Measurements from ENCODE around the gene ITGA3.

Gene ITGA3

DNA sequence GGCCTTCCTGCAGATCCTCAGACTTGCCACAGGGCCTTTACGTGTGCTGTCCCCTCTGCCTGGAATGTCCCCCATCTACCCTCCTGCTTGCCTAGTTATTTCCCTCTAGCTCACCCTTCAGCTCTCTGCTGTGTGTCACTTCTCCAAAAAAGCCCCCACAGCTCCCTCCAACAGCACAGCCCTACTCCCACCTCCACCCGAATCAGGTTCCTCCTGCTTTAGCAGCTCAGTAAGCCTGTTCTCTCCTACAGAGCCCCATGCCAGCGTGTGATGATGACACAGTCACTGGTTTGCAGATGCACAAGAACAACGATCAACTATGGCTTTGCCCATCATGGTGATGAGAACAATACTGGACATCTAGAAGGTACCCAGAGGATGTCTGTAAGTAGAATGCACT lies 81.1 kb downstream of the ITGA3 start:
- no peaks in the 10 kb centered on the region for H3K27me3 ChIP-seq (ENCODE audit: insufficient read depth, low read length, poor library complexity, severe bottlenecking)
- H3K79me2 ChIP-seq (ENCODE audit: insufficient read depth, low read length): peaks cover 33% of the 10 kb centered on the region
- no peaks in the 10 kb centered on the region; the same call in 1 of the 2 replicates for H3F3A ChIP-seq (ENCODE audit: low read depth)
- no peaks in the 10 kb centered on the region for H3K9me3 ChIP-seq (ENCODE audit: insufficient read depth, low read depth, low read length)
- H3K4me3 ChIP-seq (ENCODE audit: low read length, poor library complexity, severe bottlenecking): no peak overlapping the region
- H3K9me2 ChIP-seq (replicated peaks; ENCODE audit: low read depth, low read length): no peaks in the 10 kb centered on the region
- no peak overlapping the region for H3K4me2 ChIP-seq (ENCODE audit: low read depth, low read length, poor library complexity, severe bottlenecking)
- H3K9ac ChIP-seq (ENCODE audit: low read depth, low read length, poor library complexity, severe bottlenecking): no peak overlapping the region
- peaks cover 29% of the 10 kb centered on the region for H3K4me1 ChIP-seq (ENCODE audit: insufficient read depth, low read length, poor library complexity, severe bottlenecking)
- no peak overlapping the region for H2AFZ ChIP-seq (ENCODE audit: low read length)
- TF ChIP-seq EZH2phosphoT487 (IDR thresholded peaks at IDR 0.05; ENCODE audit: borderline replicate concordance): no peak
- TF ChIP-seq, protein P1, sequence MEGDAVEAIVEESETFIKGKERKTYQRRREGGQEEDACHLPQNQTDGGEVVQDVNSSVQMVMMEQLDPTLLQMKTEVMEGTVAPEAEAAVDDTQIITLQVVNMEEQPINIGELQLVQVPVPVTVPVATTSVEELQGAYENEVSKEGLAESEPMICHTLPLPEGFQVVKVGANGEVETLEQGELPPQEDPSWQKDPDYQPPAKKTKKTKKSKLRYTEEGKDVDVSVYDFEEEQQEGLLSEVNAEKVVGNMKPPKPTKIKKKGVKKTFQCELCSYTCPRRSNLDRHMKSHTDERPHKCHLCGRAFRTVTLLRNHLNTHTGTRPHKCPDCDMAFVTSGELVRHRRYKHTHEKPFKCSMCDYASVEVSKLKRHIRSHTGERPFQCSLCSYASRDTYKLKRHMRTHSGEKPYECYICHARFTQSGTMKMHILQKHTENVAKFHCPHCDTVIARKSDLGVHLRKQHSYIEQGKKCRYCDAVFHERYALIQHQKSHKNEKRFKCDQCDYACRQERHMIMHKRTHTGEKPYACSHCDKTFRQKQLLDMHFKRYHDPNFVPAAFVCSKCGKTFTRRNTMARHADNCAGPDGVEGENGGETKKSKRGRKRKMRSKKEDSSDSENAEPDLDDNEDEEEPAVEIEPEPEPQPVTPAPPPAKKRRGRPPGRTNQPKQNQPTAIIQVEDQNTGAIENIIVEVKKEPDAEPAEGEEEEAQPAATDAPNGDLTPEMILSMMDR (conservative IDR thresholded peaks at IDR 0.05; ENCODE audit: low read length): no peak
- peaks cover 26% of the 10 kb centered on the region for H4K20me1 ChIP-seq (ENCODE audit: insufficient read depth, low read length, poor library complexity, severe bottlenecking)
- H3K36me3 ChIP-seq (ENCODE audit: insufficient read depth, low read length): peaks cover 69% of the 10 kb centered on the region; the same call in 1 of the 2 replicates

DNA sequence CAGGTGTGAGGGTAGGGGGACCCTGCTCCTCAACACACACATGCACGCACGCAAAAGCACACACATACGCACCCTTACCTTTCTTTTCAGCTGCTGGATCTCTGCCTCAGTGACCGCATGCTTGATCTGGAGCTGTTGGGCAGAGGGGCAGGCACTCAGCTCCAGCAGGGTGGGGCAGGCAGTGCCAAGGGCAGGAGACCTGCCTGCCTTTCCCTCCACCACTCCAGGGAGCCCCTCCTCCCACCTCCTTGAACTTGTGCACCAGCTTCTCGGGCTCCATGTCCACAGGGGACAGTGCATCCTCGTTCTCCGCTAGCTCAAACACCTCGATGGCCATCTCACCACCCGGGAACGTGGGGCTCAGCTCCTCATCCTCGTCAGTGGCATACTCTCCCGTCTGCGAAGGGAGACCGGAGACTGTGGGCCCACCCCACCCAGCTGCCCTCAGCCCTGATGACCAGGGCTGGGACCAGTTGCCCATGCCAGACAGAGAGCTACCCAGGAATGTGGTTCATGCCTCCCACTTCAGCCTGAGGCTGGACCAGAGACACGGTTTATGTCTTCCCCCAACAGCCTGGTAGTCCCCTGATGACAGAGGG lies 83.4 kb downstream of the ITGA3 start:
- peak overlapping the region; percentile 43 for H3K4me3 ChIP-seq (ENCODE audit: low read length, poor library complexity, severe bottlenecking)
- H3K9me3 ChIP-seq (ENCODE audit: insufficient read depth, low read depth, low read length): no peaks in the 10 kb centered on the region
- H3K4me1 ChIP-seq (ENCODE audit: insufficient read depth, low read length, poor library complexity, severe bottlenecking): peaks cover 38% of the 10 kb centered on the region
- peak overlapping the region; percentile 57 for H3K9ac ChIP-seq (ENCODE audit: low read depth, low read length, poor library complexity, severe bottlenecking)
- no peak overlapping the region for H2AFZ ChIP-seq (ENCODE audit: low read length)
- no peaks in the 10 kb centered on the region for H3F3A ChIP-seq (ENCODE audit: low read depth)
- H4K20me1 ChIP-seq (ENCODE audit: insufficient read depth, low read length, poor library complexity, severe bottlenecking): peaks cover 34% of the 10 kb centered on the region
- H3K4me2 ChIP-seq (ENCODE audit: low read depth, low read length, poor library complexity, severe bottlenecking): peak overlapping the region; percentile 96
- peaks cover 55% of the 10 kb centered on the region for H3K79me2 ChIP-seq (ENCODE audit: insufficient read depth, low read length)
- no peaks in the 10 kb centered on the region for H3K9me2 ChIP-seq (replicated peaks; ENCODE audit: low read depth, low read length)
- no peak for TF ChIP-seq EZH2phosphoT487 (IDR thresholded peaks at IDR 0.05; ENCODE audit: borderline replicate concordance)
- TF ChIP-seq, protein P1 (conservative IDR thresholded peaks at IDR 0.05; ENCODE audit: low read length): no peak
- H3K36me3 ChIP-seq (ENCODE audit: insufficient read depth, low read length): peaks cover 88% of the 10 kb centered on the region; the same call in 1 of the 2 replicates
- no peaks in the 10 kb centered on the region for H3K27me3 ChIP-seq (ENCODE audit: insufficient read depth, low read length, poor library complexity, severe bottlenecking)
